ENCODE data around the gene TCERG1L.
"Not testable (repeated sequence)": the region's sequence is repeated elsewhere in the genome, so short reads cannot be mapped to it uniquely, and the experiment has no call there.

Gene TCERG1L

GRCh38 chr10:131167036-131167860 is 144.3 kb downstream of the TCERG1L start:
- DNase-seq (ENCODE audit: low read depth in 2 of 2), result no peak

DNA sequence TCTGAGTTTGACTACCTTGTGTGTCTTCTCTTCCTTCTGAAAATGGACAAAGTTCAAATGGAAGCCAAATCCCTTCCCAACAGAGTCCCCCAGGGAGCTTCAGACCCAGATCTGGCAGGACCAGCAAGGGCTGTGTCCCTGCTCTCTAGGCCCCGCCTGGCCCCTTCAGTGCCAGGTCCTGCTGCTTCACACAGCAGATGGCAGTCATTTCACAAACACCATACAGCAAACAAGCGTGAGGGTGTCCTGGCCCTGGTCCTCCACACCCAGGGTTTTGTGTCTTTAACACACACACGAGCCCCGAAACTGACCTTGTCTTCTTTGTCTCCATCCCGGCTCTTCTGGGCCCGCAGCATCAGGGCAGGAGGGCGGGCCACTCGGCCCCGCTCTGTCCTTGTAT is 145.0 kb downstream of the TCERG1L start:
- DNase-seq (ENCODE audit: low read depth in 2 of 2), result no peak

DNA sequence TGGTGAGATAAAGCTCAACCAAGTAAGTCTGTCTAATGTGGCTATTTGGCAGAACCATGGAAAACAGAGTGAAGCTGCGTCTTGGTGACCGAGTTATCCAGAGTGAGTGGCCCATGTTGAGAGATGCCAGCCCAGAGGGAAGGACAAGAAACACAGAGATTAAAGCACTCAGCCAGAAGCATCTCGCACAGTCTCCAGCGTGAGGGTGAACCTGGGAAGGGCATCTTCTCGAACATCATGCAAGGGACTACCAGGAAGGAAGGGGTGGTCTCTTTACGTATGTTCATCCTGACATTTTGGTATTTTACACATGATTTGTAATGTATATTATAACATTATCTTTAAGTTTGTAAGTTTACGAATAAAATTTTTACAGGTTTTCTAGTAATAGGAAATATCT is 146.4 kb downstream of the TCERG1L start:
- DNase-seq (ENCODE audit: low read depth in 2 of 2), result no peak

DNA sequence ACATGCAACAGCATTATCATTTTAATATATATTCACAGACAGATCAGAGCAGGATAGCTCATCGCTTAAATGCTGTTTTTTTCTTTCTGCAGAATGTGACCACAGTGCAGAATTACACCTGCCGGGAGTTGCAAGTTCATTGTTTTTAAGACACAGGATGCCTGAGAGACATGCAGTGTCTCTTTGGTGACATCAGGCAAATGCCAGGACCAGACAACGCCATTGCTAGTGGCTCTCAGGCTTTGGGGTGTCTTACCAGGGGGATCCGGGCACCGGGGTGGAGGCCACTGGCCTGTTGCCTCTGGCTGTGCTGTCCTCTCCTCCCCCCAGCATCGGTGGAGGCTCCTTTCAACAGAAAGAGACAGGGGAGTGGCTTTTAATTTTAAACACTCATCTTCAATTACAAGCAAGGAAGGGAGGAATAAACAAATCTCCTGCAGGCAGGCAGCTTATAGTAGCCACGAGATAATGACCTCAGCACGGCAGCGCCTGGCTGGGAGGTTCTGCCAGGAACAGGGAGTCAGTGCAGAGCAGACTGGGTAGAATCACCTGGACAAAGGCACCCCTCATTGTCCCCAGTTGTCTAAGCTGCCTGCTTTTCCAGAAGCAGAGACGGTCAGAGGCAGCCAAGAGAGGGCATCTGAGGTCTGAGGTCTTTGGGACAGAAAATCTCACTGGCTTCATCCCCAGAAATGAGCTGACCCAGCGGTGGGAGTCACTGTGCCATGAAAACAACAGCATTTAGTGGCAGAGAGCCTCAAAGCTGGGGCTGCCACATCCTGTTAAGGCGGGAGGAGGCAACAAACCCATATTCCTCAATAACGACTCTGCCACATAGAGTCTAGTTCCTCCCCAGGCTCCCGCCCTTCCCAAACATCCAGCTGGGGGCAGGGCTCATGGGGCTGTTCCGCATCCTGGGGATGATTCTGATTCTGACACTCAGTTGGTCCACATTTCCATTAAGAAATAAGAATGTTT is 148.4 kb downstream of the TCERG1L start:
- DNase-seq (ENCODE audit: low read depth in 2 of 2), result no peak

GRCh38 chr10:131162211-131162610 is 149.3 kb downstream of the TCERG1L start:
- no peak for DNase-seq (ENCODE audit: low read depth in 2 of 2)

DNA sequence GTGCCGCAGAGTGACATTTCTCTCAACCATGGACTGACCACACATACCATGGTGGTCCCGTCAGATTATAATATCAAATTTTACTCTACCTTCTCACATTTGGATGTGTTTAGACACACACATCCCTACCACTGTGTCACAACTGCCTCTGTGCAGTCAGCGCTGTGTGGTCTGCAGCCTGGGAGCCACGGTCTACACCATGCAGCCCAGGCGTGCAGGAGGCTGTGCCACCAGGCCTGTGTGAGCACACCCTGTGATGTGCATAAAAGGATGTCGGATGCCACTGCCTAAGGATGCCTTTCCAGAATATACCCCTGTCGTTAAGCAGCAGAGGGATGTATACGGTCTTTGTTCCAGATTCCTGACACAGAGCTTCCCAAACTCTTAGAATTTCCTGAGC is 150.4 kb downstream of the TCERG1L start:
- no peak for DNase-seq (ENCODE audit: low read depth in 2 of 2)

GRCh38 chr10:131160219-131160875 is 151.2 kb downstream of the TCERG1L start:
- DNase-seq (ENCODE audit: low read depth in 2 of 2), result no peak

GRCh38 chr10:131159771-131160170 is 151.8 kb downstream of the TCERG1L start:
- no peak for DNase-seq (ENCODE audit: low read depth in 2 of 2)

GRCh38 chr10:131158695-131159094 is 152.8 kb downstream of the TCERG1L start:
- no peak for DNase-seq (ENCODE audit: low read depth in 2 of 2)

- DNase-seq (ENCODE audit: low read depth in 2 of 2), result no peak
These were observed 153.6 kb downstream of the TCERG1L start for GRCh38 chr10:131157899-131158298.

- DNase-seq (ENCODE audit: low read depth in 2 of 2), result no peak
These were observed 155.7 kb downstream of the TCERG1L start for GRCh38 chr10:131155876-131156230.

DNA sequence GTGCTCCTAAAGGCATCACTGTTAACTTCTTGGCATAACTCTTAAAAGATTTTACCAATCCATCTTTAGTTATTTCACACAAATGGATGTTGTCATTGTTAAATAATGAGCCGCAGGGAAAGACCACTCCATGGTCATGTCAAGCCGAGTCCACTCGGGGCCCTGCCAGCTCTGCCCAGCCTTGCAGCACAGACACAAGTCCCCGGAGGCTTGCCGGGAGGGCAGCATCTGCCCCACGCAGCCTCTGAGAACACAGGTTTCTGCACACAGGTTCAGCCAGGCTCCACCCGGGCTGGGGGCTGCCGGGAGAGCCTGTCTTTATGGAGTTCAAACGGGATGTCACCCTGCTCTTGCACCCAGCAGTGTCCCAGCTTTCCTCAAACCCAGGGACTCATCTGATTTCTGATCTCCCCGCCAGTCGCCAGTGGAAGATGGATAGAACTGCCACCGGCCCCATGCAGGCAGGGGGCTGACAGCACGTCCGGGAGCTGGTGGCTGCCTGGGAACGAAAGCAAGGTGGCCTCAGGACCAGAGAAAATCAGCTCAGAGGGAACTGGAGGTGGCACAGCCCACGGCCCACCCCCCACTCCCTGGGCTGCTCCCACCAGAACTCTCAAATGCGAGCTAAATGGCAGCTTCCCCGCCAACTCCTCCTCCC is 156.2 kb downstream of the TCERG1L start:
- DNase-seq (ENCODE audit: low read depth in 2 of 2), result no peak

GRCh38 chr10:131154306-131155025 is 157.1 kb downstream of the TCERG1L start:
- DNase-seq (ENCODE audit: low read depth in 2 of 2), result no peak

- DNase-seq (ENCODE audit: low read depth in 2 of 2), result not testable (repeated sequence)
These were observed 159.1 kb downstream of the TCERG1L start for GRCh38 chr10:131152456-131152855.

GRCh38 chr10:131150126-131150525 is 161.4 kb downstream of the TCERG1L start:
- DNase-seq (ENCODE audit: low read depth in 2 of 2), result no peak

DNA sequence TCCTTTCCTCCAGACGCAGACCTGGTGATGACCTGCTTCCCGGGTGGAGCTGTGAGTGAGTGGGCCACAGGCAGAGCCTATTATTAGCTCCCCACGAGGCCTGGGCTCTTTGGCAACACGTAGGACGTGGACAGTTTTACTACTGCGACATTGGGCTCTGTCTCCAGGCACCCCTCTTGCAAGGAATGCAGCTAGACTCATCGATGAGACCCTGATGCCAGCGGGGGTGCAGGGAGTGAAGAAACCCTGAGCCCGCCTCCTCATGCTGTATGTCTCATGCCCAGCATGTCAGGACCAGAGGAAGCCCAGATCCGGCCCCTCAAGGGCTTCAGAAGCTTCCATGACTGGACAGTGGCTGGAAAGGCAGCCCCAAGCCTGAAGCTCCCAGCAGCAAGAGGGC is 161.9 kb downstream of the TCERG1L start:
- no peak for DNase-seq (ENCODE audit: low read depth in 2 of 2)

DNA sequence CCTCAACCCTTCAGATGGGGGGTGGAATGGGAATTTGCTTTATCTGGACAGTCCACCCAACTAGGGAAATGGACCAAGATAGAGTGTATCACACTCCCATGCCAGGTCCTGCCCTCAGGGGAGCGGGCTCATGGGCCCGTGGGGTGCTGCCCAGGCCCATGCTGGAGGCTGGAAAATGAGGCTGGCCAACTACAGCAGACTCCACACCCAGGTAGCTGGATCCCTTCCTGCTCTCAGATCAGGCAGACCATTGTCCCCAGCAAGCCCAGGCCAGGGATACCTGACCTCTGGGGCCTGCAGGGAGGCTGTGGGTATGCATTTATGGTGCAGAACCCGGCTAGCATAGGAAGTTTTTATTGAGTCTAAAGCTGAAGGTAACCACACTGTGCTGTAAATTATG is 162.4 kb downstream of the TCERG1L start:
- DNase-seq (ENCODE audit: low read depth in 2 of 2), result no peak

- no peak for DNase-seq (ENCODE audit: low read depth in 2 of 2)
These were observed 163.3 kb downstream of the TCERG1L start for GRCh38 chr10:131148270-131148669.

DNA sequence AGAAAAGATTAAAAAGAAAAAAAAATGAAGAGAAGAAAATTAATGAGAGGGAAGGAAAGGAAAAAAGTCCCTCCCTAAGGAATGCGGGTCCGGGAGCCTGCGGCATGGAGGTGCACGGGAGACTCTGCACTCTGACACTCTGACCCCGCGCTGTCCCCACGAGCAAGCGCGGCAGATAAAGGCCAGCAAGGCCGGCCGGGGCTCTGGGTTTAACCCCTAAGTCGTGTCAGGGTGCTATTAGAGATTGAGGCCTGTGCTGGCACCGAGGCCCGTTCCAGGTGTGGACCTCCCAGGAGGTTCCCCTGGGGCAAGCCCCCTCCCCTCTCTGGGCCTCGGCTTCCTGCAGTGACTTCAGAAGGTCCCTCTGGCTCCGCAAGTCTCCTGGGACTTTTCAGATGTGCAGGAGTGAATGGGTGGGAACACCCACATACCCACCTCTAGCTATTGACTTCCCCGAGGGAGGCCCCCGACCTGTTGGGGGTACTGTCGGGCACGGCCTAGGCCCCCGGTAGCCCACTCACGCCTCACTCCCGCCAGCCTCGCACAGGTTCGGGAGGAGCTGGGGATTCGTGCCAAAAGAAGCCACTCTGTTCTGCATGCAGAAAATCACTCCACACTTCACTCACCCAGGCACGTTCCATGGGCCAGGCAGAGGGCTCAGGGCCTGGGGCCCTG is 164.1 kb downstream of the TCERG1L start:
- DNase-seq (ENCODE audit: low read depth in 2 of 2), result no peak

DNA sequence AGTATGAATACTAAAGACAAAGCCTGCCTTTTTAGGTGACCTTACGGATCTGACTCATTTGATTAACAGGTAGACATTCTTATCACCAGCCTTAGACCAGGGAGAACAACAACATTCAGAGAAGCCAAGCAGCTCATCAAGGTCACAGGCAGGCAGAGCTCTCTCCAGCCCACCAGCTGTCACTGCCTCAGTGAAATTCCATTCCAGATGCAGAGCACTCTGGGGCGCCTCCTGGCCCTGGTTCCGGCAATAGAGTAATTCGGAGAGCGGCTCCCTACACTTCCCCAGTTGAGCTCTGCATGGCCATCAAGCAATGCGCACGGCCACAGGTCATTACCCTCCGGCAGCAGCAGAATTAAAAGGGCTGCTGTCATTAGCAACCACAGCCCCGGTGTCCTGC is 164.7 kb downstream of the TCERG1L start:
- no peak for DNase-seq (ENCODE audit: low read depth in 2 of 2)

Data from stimulated activated CD4-positive, alpha-beta T cell treated with anti-CD3 and anti-CD28 coated beads, Interleukin-12 subunit alpha, Interleukin-12 subunit beta, amount 100 ng/mL, for 24 hours (primary cell).